GM12874 (cell line): ENCODE data around the gene SVIL.

Experiments
- CTCF ChIP-seq: IDR thresholded peaks from 2 replicates; pipeline ENCODE4 v1.5.1; 2011; ENCODE audit warnings: low read depth, mild to moderate bottlenecking, control low read depth, low read length, moderate library complexity; ENCODE audit not compliant: insufficient read depth

SVIL gene

GRCh38 chr10:29426420-29426819, 208.4 kb downstream of the SVIL start:
- no peak for TF ChIP-seq CTCF

- TF ChIP-seq CTCF: no peak
Measured at GRCh38 chr10:29424017-29424416, 210.8 kb downstream of the SVIL start.

GRCh38 chr10:29420744-29421143, 214.0 kb downstream of the SVIL start:
- no peak for TF ChIP-seq CTCF

GRCh38 chr10:29417324-29417723, 217.4 kb downstream of the SVIL start:
- no peak for TF ChIP-seq CTCF

GRCh38 chr10:29415876-29416275, 218.9 kb downstream of the SVIL start:
- no peak for TF ChIP-seq CTCF

GRCh38 chr10:29414501-29414900, 220.3 kb downstream of the SVIL start:
- TF ChIP-seq CTCF: no peak

- no peak for TF ChIP-seq CTCF
Measured at GRCh38 chr10:29412485-29412884, 222.3 kb downstream of the SVIL start.
